Measurements from ENCODE around the gene UBE2QL1.

GRCh38 chr5:6541256-6542013 is 92.8 kb downstream of the UBE2QL1 start:
- TF ChIP-seq ZNF274 (IDR thresholded peaks at IDR 0.05; ENCODE audit: low read depth, low read length) (no peak), SUZ12 (IDR thresholded peaks at IDR 0.05; ENCODE audit: extremely low read depth, insufficient read depth, insufficient read length) (no peak), YY1 (IDR thresholded peaks at IDR 0.05; ENCODE audit: insufficient read depth, insufficient read length) (no peak)

Data from NT2/D1 (cell line).